WTC11 (cell line): ENCODE measurements around the gene NCF4. TPM values are rescaled to one million over a fixed set of nuclear protein-coding genes. Genes with fewer than 3 reads are reported as not detected.
A peak's percentile ranks its signal among the peaks of the same experiment; 100 is the strongest.

Experiments used
- ATAC-seq: fragments of 200-7000 bp; cut with Tn5 transposase; 2 replicates; pipeline ENCODE4 v1.10.0; 2021; ENCODE audit warnings: mild to moderate bottlenecking, moderate library complexity
- CTCF ChIA-PET: fragments of 300-600 bp; sonication (Branson Sonifier 250); formaldehyde crosslinking; loops from one replicate; lab custom pipeline; 2021; ENCODE audit warnings: antibody characterized with exemption; lab: Charles Lee
- POLR2A ChIA-PET: fragments of 350-600 bp; sonication (Branson Sonifier 250); formaldehyde crosslinking; loops from one replicate; lab custom pipeline; 2021; ENCODE audit warnings: antibody characterized with exemption; lab: Charles Lee
- DNase-seq: peaks from one replicate; pipeline ENCODE4 v3.0.0; 2021; ENCODE audit warnings: low spot score
- H3K27ac Mint-ChIP-seq: 2 replicates; pipeline ENCODE4 v1.8.0; 2021; ENCODE audit warnings: mixed read lengths
- H3K27me3 Mint-ChIP-seq: 2 replicates; pipeline ENCODE4 v1.8.0; 2021; ENCODE audit warnings: low read depth, mild to moderate bottlenecking, moderate library complexity, mixed read lengths
- H3K36me3 Mint-ChIP-seq: 2 replicates; pipeline ENCODE4 v1.8.0; 2021; ENCODE audit warnings: mixed read lengths
- H3K4me1 Mint-ChIP-seq: 2 replicates; pipeline ENCODE4 v1.8.0; 2022; ENCODE audit warnings: mixed read lengths
- H3K4me3 Mint-ChIP-seq: 2 replicates; pipeline ENCODE4 v1.8.0; 2021; ENCODE audit warnings: mild to moderate bottlenecking, moderate library complexity, mixed read lengths
- H3K9me3 Mint-ChIP-seq: 2 replicates; pipeline ENCODE4 v1.8.0; 2021; ENCODE audit warnings: mixed read lengths
- CREB1 ChIP-seq: sonication (generic); formaldehyde crosslinking; IDR thresholded peaks from 2 replicates; pipeline ENCODE4 v1.8.0; 2023; ENCODE audit warnings: mild to moderate bottlenecking, missing genetic modification reagents
- ETV6 ChIP-seq: sonication (generic); formaldehyde crosslinking; IDR thresholded peaks from 2 replicates; pipeline ENCODE4 v1.8.1; 2022; ENCODE audit warnings: mild to moderate bottlenecking, missing genetic modification reagents
- GABPB1 ChIP-seq: sonication (generic); formaldehyde crosslinking; IDR thresholded peaks from 2 replicates; pipeline ENCODE4 v1.8.1; 2023; ENCODE audit warnings: mild to moderate bottlenecking, missing genetic modification reagents
- OVOL2 ChIP-seq: fragments of 250-450 bp; sonication (Bioruptor Pico); IDR thresholded peaks from 2 replicates; pipeline ENCODE4 v1.9.0; 2021; ENCODE audit warnings: mild to moderate bottlenecking, borderline replicate concordance
- SOX15 ChIP-seq: fragments of 250-450 bp; sonication (Bioruptor Pico); IDR thresholded peaks from 2 replicates; pipeline ENCODE4 v1.9.0; 2021; ENCODE audit warnings: mild to moderate bottlenecking
- SP1 ChIP-seq: sonication (generic); formaldehyde crosslinking; conservative IDR thresholded peaks from 2 replicates; pipeline ENCODE4 v1.8.1; 2022; ENCODE audit warnings: missing genetic modification reagents
- TCF7 ChIP-seq: sonication (generic); formaldehyde crosslinking; IDR thresholded peaks from 2 replicates; pipeline ENCODE4 v1.8.0; 2022; ENCODE audit warnings: mild to moderate bottlenecking, low read depth, missing genetic modification reagents, moderate library complexity
- ZBTB21 ChIP-seq: sonication (generic); formaldehyde crosslinking; IDR thresholded peaks from 2 replicates; pipeline ENCODE4 v1.8.1; 2023; ENCODE audit warnings: mild to moderate bottlenecking, missing genetic modification reagents, borderline replicate concordance
- ZNF138 ChIP-seq: sonication (generic); formaldehyde crosslinking; conservative IDR thresholded peaks from 2 replicates; pipeline ENCODE4 v1.8.1; 2022; ENCODE audit warnings: mild to moderate bottlenecking, moderate library complexity, missing genetic modification reagents
- total RNA-seq: library from RNA; stranded (reverse); gene quantifications from 3 replicates; pipeline ENCODE4 v1.2.3, GENCODE V29; 2021
- TF ChIP-seq, protein P1 (sequence below): fragments of 250-450 bp; sonication (Bioruptor Pico); IDR thresholded peaks from 2 replicates; pipeline ENCODE4 v1.9.0; 2021; ENCODE audit warnings: mild to moderate bottlenecking, borderline replicate concordance
- TF ChIP-seq, protein P2 (sequence below): sonication (generic); formaldehyde crosslinking; IDR thresholded peaks from 2 replicates; pipeline ENCODE4 v1.8.1; 2023; ENCODE audit warnings: mild to moderate bottlenecking, missing genetic modification reagents, borderline replicate concordance
- TF ChIP-seq, protein P3 (sequence below): sonication (generic); formaldehyde crosslinking; IDR thresholded peaks from 2 replicates; pipeline ENCODE4 v1.8.1; 2023; ENCODE audit warnings: mild to moderate bottlenecking, missing genetic modification reagents, moderate library complexity
- TF ChIP-seq, protein P4 (sequence below): sonication (generic); formaldehyde crosslinking; IDR thresholded peaks from 2 replicates; pipeline ENCODE4 v1.8.0; 2023; ENCODE audit warnings: missing genetic modification reagents
- TF ChIP-seq, protein P5 (sequence below): sonication (generic); formaldehyde crosslinking; IDR thresholded peaks from 2 replicates; pipeline ENCODE4 v1.8.1; 2022; ENCODE audit warnings: mild to moderate bottlenecking, missing genetic modification reagents, moderate library complexity, borderline replicate concordance
- TF ChIP-seq, protein P6 (sequence below): sonication (generic); formaldehyde crosslinking; IDR thresholded peaks from 2 replicates; pipeline ENCODE4 v1.8.1; 2023; ENCODE audit warnings: mild to moderate bottlenecking, missing genetic modification reagents, moderate library complexity
- TF ChIP-seq, protein P7 (sequence below): sonication (generic); formaldehyde crosslinking; IDR thresholded peaks from 2 replicates; pipeline ENCODE4 v1.8.0; 2022; ENCODE audit warnings: missing genetic modification reagents

NCF4 gene
- total RNA-seq, 1 experiment from 2014 or later = not detected

DNA sequence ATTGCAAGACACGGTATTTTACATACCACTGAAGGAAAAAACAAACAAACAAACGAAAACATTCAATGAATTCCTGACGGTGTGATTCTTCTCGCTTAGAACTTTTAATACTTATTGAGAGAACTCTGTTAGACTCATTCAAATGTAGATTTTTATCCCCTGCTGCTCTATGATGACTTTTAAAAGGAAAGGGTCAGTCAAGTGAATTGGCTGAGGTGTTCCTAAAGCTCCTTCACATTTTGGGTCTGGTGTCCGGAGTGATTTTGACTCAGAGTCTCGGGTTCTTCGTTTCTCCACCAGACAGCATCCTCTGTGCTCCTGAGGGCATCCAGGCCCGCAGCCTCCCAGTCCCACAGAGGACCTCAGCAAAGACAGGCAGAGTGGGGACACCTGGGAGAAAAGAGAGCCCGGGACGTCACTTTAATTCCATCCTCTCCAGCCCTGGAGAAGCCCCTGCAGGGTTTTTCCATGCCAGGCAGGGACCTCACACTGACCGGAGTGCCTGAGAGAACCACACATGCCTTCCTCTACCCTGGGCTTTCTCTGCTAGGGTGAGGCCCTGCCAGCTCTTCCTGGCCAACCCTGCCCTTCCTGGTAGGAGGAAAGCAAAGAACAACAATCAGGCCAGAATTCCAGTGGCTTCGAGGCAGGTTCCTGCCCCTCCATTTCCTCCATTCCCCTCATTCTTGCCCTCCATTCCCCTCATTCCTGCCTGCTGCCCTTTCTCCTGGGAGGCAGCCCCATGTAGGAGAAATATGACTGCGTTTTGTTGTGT is 51.3 kb downstream of the NCF4 start (continued):
- TF ChIP-seq, protein P1, sequence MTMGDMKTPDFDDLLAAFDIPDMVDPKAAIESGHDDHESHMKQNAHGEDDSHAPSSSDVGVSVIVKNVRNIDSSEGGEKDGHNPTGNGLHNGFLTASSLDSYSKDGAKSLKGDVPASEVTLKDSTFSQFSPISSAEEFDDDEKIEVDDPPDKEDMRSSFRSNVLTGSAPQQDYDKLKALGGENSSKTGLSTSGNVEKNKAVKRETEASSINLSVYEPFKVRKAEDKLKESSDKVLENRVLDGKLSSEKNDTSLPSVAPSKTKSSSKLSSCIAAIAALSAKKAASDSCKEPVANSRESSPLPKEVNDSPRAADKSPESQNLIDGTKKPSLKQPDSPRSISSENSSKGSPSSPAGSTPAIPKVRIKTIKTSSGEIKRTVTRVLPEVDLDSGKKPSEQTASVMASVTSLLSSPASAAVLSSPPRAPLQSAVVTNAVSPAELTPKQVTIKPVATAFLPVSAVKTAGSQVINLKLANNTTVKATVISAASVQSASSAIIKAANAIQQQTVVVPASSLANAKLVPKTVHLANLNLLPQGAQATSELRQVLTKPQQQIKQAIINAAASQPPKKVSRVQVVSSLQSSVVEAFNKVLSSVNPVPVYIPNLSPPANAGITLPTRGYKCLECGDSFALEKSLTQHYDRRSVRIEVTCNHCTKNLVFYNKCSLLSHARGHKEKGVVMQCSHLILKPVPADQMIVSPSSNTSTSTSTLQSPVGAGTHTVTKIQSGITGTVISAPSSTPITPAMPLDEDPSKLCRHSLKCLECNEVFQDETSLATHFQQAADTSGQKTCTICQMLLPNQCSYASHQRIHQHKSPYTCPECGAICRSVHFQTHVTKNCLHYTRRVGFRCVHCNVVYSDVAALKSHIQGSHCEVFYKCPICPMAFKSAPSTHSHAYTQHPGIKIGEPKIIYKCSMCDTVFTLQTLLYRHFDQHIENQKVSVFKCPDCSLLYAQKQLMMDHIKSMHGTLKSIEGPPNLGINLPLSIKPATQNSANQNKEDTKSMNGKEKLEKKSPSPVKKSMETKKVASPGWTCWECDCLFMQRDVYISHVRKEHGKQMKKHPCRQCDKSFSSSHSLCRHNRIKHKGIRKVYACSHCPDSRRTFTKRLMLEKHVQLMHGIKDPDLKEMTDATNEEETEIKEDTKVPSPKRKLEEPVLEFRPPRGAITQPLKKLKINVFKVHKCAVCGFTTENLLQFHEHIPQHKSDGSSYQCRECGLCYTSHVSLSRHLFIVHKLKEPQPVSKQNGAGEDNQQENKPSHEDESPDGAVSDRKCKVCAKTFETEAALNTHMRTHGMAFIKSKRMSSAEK = no peak
- no peak for TF ChIP-seq CREB1
- TF ChIP-seq, protein P2, sequence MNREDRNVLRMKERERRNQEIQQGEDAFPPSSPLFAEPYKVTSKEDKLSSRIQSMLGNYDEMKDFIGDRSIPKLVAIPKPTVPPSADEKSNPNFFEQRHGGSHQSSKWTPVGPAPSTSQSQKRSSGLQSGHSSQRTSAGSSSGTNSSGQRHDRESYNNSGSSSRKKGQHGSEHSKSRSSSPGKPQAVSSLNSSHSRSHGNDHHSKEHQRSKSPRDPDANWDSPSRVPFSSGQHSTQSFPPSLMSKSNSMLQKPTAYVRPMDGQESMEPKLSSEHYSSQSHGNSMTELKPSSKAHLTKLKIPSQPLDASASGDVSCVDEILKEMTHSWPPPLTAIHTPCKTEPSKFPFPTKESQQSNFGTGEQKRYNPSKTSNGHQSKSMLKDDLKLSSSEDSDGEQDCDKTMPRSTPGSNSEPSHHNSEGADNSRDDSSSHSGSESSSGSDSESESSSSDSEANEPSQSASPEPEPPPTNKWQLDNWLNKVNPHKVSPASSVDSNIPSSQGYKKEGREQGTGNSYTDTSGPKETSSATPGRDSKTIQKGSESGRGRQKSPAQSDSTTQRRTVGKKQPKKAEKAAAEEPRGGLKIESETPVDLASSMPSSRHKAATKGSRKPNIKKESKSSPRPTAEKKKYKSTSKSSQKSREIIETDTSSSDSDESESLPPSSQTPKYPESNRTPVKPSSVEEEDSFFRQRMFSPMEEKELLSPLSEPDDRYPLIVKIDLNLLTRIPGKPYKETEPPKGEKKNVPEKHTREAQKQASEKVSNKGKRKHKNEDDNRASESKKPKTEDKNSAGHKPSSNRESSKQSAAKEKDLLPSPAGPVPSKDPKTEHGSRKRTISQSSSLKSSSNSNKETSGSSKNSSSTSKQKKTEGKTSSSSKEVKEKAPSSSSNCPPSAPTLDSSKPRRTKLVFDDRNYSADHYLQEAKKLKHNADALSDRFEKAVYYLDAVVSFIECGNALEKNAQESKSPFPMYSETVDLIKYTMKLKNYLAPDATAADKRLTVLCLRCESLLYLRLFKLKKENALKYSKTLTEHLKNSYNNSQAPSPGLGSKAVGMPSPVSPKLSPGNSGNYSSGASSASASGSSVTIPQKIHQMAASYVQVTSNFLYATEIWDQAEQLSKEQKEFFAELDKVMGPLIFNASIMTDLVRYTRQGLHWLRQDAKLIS = no peak

DNA sequence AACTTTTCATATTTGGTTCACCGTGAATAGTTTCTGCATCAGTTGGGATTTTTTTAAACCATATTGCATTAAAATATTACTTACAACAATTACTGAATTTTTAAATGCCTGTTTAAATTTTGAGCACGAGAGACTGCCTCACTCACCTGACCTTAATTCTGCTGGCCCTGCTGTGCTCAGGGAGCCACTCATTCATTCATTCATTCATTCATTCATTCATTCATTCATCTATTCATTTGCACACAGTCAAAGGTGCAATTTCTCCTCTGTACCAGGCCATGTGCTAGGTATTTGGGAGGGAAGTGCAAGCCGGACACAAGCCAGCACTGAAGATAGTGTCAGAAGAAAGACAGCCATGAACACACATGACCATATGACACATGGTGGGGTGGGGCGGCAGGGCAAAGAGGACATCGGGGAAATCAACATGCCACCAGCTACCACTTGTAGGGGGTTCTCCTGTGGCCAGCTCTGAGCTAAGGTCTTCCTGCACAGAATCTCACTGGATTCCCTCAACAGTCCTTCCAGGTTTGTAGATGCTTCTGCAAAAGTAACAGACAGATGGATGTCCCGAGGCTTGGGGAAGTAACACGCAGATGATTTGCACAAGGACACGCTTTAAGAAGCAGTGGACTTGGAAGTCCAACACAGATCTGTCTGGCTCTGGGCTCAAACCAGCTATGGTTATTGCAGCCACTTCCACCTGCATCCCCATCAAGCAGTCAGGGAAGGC is 52.1 kb downstream of the NCF4 start:
- ATAC-seq = no peak
- H3K9me3 Mint-ChIP-seq = no peaks in the 10 kb centered on the region
- DNase-seq = no peak
- peaks cover 33% of the 10 kb centered on the region for H3K4me1 Mint-ChIP-seq
- no peaks in the 10 kb centered on the region for H3K36me3 Mint-ChIP-seq
- ChIA-PET CTCF (interaction anchor here (0.5 to 1.9 kb wide), 2 partner anchors 11 to 133 kb away, joined by 3 to 7 read pairs; no protein-coding TSS in a partner anchor), POLR2A (no interaction called here)
- peaks cover 71% of the 10 kb centered on the region for H3K27me3 Mint-ChIP-seq
- no peak overlapping the region for H3K27ac Mint-ChIP-seq
- peak overlapping the region; percentile 29; the same call in 1 of the 2 replicates for H3K4me3 Mint-ChIP-seq
- TF ChIP-seq OVOL2 (CRISPR knock-in tag) (no peak), SOX15 (CRISPR knock-in tag) (no peak), ZBTB21 (no peak), TCF7 (no peak), ETV6 (no peak), SP1 (CRISPR knock-in tag) (no peak), GABPB1 (CRISPR knock-in tag) (no peak), ZNF138 (CRISPR knock-in tag) (no peak)
- TF ChIP-seq, protein P3, sequence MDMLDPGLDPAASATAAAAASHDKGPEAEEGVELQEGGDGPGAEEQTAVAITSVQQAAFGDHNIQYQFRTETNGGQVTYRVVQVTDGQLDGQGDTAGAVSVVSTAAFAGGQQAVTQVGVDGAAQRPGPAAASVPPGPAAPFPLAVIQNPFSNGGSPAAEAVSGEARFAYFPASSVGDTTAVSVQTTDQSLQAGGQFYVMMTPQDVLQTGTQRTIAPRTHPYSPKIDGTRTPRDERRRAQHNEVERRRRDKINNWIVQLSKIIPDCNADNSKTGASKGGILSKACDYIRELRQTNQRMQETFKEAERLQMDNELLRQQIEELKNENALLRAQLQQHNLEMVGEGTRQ (CRISPR knock-in tag) = no peak
- TF ChIP-seq, protein P4, sequence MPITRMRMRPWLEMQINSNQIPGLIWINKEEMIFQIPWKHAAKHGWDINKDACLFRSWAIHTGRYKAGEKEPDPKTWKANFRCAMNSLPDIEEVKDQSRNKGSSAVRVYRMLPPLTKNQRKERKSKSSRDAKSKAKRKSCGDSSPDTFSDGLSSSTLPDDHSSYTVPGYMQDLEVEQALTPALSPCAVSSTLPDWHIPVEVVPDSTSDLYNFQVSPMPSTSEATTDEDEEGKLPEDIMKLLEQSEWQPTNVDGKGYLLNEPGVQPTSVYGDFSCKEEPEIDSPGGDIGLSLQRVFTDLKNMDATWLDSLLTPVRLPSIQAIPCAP = no peak
- TF ChIP-seq, protein P5, sequence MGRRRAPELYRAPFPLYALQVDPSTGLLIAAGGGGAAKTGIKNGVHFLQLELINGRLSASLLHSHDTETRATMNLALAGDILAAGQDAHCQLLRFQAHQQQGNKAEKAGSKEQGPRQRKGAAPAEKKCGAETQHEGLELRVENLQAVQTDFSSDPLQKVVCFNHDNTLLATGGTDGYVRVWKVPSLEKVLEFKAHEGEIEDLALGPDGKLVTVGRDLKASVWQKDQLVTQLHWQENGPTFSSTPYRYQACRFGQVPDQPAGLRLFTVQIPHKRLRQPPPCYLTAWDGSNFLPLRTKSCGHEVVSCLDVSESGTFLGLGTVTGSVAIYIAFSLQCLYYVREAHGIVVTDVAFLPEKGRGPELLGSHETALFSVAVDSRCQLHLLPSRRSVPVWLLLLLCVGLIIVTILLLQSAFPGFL (CRISPR knock-in tag) = no peak
- TF ChIP-seq, protein P6, sequence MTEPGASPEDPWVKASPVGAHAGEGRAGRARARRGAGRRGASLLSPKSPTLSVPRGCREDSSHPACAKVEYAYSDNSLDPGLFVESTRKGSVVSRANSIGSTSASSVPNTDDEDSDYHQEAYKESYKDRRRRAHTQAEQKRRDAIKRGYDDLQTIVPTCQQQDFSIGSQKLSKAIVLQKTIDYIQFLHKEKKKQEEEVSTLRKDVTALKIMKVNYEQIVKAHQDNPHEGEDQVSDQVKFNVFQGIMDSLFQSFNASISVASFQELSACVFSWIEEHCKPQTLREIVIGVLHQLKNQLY = no peak
- TF ChIP-seq, protein P7, sequence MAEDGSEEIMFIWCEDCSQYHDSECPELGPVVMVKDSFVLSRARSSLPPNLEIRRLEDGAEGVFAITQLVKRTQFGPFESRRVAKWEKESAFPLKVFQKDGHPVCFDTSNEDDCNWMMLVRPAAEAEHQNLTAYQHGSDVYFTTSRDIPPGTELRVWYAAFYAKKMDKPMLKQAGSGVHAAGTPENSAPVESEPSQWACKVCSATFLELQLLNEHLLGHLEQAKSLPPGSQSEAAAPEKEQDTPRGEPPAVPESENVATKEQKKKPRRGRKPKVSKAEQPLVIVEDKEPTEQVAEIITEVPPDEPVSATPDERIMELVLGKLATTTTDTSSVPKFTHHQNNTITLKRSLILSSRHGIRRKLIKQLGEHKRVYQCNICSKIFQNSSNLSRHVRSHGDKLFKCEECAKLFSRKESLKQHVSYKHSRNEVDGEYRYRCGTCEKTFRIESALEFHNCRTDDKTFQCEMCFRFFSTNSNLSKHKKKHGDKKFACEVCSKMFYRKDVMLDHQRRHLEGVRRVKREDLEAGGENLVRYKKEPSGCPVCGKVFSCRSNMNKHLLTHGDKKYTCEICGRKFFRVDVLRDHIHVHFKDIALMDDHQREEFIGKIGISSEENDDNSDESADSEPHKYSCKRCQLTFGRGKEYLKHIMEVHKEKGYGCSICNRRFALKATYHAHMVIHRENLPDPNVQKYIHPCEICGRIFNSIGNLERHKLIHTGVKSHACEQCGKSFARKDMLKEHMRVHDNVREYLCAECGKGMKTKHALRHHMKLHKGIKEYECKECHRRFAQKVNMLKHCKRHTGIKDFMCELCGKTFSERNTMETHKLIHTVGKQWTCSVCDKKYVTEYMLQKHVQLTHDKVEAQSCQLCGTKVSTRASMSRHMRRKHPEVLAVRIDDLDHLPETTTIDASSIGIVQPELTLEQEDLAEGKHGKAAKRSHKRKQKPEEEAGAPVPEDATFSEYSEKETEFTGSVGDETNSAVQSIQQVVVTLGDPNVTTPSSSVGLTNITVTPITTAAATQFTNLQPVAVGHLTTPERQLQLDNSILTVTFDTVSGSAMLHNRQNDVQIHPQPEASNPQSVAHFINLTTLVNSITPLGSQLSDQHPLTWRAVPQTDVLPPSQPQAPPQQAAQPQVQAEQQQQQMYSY (CRISPR knock-in tag) = no peak
